HepG2 (cell line): ENCODE measurements around the gene NDUFB10. TPM values are rescaled to one million over a fixed set of nuclear protein-coding genes. Genes with fewer than 3 reads are reported as not detected.

Source experiments
- AGO1 ChIP-seq: fragments of 200-400 bp; formaldehyde crosslinking; IDR thresholded peaks from 2 replicates; pipeline ENCODE4 v1.6.1; 2017; ENCODE audit warnings: mild to moderate bottlenecking, low read depth, low read length, moderate library complexity; ENCODE audit not compliant: poor library complexity, severe bottlenecking
- BRCA1 ChIP-seq: sonication (generic); formaldehyde crosslinking; IDR thresholded peaks from 2 replicates; pipeline ENCODE4 v1.4.0; 2020; ENCODE audit warnings: missing genetic modification reagents
- FOXM1 ChIP-seq: sonication (generic); formaldehyde crosslinking; IDR thresholded peaks from 2 replicates; pipeline ENCODE4 v1.5.0; 2020; ENCODE audit warnings: missing genetic modification reagents
- FOXP1 ChIP-seq, 2 experiments: fragments of 450-650 bp in 1 of 2; IDR thresholded peaks; 2 replicates each; pipeline ENCODE4 v1.6.1; 2017 to 2018; ENCODE audit warnings: antibody characterized with exemption in 1 of 2
- HHEX ChIP-seq: IDR thresholded peaks from 2 replicates; pipeline ENCODE4 v1.6.1; 2016; ENCODE audit warnings: control low read depth
- IRF1 ChIP-seq: sonication (generic); formaldehyde crosslinking; IDR thresholded peaks from 2 replicates; pipeline ENCODE4 v1.4.0; 2020; ENCODE audit warnings: low read depth, mild to moderate bottlenecking, missing genetic modification reagents
- KLF15 ChIP-seq: sonication (generic); formaldehyde crosslinking; IDR thresholded peaks from 2 replicates; pipeline ENCODE4 v1.8.1; 2023; ENCODE audit warnings: borderline replicate concordance, mild to moderate bottlenecking, inconsistent platforms, missing genetic modification reagents, mixed read lengths
- MXI1 ChIP-seq: IDR thresholded peaks from 3 replicates; pipeline ENCODE4 v1.6.1; 2012; ENCODE audit warnings: low read depth, low read length, inconsistent platforms, borderline replicate concordance
- NBN ChIP-seq: fragments of 450-650 bp; conservative IDR thresholded peaks from 2 replicates; pipeline ENCODE4 v1.6.1; 2017
- NFYC ChIP-seq: IDR thresholded peaks from 2 replicates; pipeline ENCODE4 v1.6.1; 2016; ENCODE audit warnings: missing genetic modification reagents, missing compliant biosample characterization
- NR2C2 ChIP-seq: sonication (generic); formaldehyde crosslinking; IDR thresholded peaks from 2 replicates; pipeline ENCODE4 v1.4.0; 2020; ENCODE audit warnings: missing genetic modification reagents, mild to moderate bottlenecking, moderate library complexity, borderline replicate concordance
- POGK ChIP-seq: sonication (generic); formaldehyde crosslinking; conservative IDR thresholded peaks from 2 replicates; pipeline ENCODE4 v1.8.0; 2022; ENCODE audit warnings: mild to moderate bottlenecking, moderate library complexity, missing genetic modification reagents
- RXRB ChIP-seq: IDR thresholded peaks from 2 replicates; pipeline ENCODE4 v1.6.1; 2016; ENCODE audit warnings: borderline replicate concordance, missing genetic modification reagents, missing compliant biosample characterization
- SIX1 ChIP-seq: sonication (generic); formaldehyde crosslinking; IDR thresholded peaks from 2 replicates; pipeline ENCODE4 v1.4.0; 2020; ENCODE audit warnings: missing genetic modification reagents, borderline replicate concordance
- SMAD3 ChIP-seq: sonication (generic); formaldehyde crosslinking; IDR thresholded peaks from 2 replicates; pipeline ENCODE4 v1.4.0; 2020; ENCODE audit warnings: missing genetic modification reagents
- SRSF4 ChIP-seq: fragments of 200-400 bp; formaldehyde crosslinking; IDR thresholded peaks from one replicate; pipeline ENCODE4 v1.6.1; 2018; ENCODE audit warnings: mild to moderate bottlenecking, low read depth, low read length, moderate library complexity; ENCODE audit not compliant: poor library complexity, severe bottlenecking
- TCF7L2 ChIP-seq: IDR thresholded peaks from 2 replicates; pipeline ENCODE4 v1.6.1; 2011; ENCODE audit warnings: mild to moderate bottlenecking, low read depth, low read length, moderate library complexity
- U2AF2 ChIP-seq: fragments of 200-400 bp; formaldehyde crosslinking; IDR thresholded peaks from 2 replicates; pipeline ENCODE4 v1.6.1; 2017; ENCODE audit warnings: low read depth, mild to moderate bottlenecking, low read length
- ZBTB7B ChIP-seq: sonication (generic); formaldehyde crosslinking; IDR thresholded peaks from 2 replicates; pipeline ENCODE4 v1.4.0; 2020; ENCODE audit warnings: missing genetic modification reagents
- ZNF567 ChIP-seq: sonication (generic); formaldehyde crosslinking; IDR thresholded peaks from 2 replicates; pipeline ENCODE4 v1.8.1; 2023; ENCODE audit warnings: mild to moderate bottlenecking, missing genetic modification reagents, borderline replicate concordance
- ZNF615 ChIP-seq: sonication (generic); formaldehyde crosslinking; IDR thresholded peaks from 2 replicates; pipeline ENCODE4 v1.5.0; 2020; ENCODE audit warnings: mild to moderate bottlenecking, missing genetic modification reagents, borderline replicate concordance
- ZNF724P ChIP-seq: sonication (generic); formaldehyde crosslinking; IDR thresholded peaks from 2 replicates; pipeline ENCODE4 v1.8.0; 2022; ENCODE audit warnings: missing genetic modification reagents, borderline replicate concordance
- ZNF766 ChIP-seq: sonication (generic); formaldehyde crosslinking; IDR thresholded peaks from 2 replicates; pipeline ENCODE4 v1.5.0; 2020; ENCODE audit warnings: missing genetic modification reagents, borderline replicate concordance
- ZNF800 ChIP-seq: sonication (generic); formaldehyde crosslinking; IDR thresholded peaks from 2 replicates; pipeline ENCODE4 v1.4.0; 2020; ENCODE audit warnings: missing genetic modification reagents
- polyA plus RNA-seq, 8 experiments: library from polyadenylated mRNA; depleted of rRNA in 3 of 8; stranded (reverse) in 7 of 8; unstranded in 1 of 8; fragments of >200 nt; fragmentation: Illumina TruSeq in 4 of 8; extraction: Trizol in 4 of 8; gene quantifications; 2 replicates each; pipeline versions ENCODE4 v1.2.1 to v1.2.3, GENCODE V29; 2011 to 2016; ENCODE audit warnings: low read depth in 4 of 8, missing spikeins in 1 of 8, mixed read lengths in 1 of 8; ENCODE audit not compliant: insufficient read depth in 1 of 8
- total RNA-seq, 5 experiments: library from RNA; depleted of rRNA; stranded (reverse); fragments of >200 nt; fragmentation: Illumina TruSeq; extraction: Trizol; gene quantifications; 2 replicates each; pipeline ENCODE4 v1.2.3, GENCODE V29; 2016; ENCODE audit warnings: low read depth in 1 of 5
- TF ChIP-seq, protein P1 (sequence below): sonication (generic); formaldehyde crosslinking; IDR thresholded peaks from 2 replicates; pipeline ENCODE4 v1.9.0; 2021; ENCODE audit warnings: missing genetic modification reagents, borderline replicate concordance

The NDUFB10 gene
- total and polyA plus RNA-seq, 2 of the 13 experiments (the other 11 are each of a cell fraction or from before 2014, with no cell fraction given) = 68.6 to 157 TPM

DNA sequence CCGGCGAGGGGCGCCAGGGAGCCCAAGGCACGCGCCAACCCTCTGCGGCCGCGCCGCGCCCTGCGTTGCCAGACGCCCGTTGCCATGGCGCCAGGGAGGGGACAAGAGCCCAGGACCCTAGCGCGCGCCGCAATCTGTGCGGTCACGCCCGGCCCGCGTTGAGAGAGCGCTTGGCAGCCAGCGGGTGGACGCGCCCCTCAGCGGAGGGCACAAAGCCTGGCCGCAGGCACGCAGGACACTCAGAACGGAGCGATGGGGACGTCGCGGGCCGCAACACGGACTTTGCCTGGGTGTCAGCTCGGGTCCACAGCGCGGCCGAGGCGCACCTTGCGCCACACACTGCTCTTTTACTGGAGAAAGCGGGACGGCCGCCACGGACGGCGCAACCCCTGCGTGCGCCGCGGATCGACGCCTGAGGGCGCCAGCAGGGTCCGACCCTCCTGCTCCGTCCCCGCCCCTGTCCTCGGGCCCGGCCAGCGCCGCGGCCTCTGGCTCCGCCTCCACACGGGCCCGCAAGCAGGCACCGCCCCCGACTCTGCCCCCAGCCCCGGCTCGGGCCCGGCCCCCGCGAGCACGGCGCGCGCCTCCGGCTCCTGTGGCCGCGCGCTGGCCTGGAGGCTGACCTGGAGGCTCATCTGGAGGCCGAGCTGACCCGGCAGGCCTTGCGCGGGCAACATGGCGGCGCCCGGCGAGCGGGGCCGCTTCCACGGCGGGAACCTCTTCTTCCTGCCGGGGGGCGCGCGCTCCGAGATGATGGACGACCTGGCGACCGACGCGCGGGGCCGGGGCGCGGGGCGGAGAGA, 24.4 kb downstream of the NDUFB10 start, which contains the start of gene GFER (continued):
- TF ChIP-seq, protein P1, sequence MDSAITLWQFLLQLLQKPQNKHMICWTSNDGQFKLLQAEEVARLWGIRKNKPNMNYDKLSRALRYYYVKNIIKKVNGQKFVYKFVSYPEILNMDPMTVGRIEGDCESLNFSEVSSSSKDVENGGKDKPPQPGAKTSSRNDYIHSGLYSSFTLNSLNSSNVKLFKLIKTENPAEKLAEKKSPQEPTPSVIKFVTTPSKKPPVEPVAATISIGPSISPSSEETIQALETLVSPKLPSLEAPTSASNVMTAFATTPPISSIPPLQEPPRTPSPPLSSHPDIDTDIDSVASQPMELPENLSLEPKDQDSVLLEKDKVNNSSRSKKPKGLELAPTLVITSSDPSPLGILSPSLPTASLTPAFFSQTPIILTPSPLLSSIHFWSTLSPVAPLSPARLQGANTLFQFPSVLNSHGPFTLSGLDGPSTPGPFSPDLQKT (CRISPR knock-in tag) = no peak
- TF ChIP-seq FOXM1 (CRISPR knock-in tag) = no peak
- peak; percentile 75 for TF ChIP-seq POGK (CRISPR knock-in tag)
- no peak for TF ChIP-seq FOXP1 (IDR thresholded peaks at IDR 0.05)
- no peak for TF ChIP-seq FOXP1 (CRISPR knock-in tag; IDR thresholded peaks at IDR 0.05)
- TF ChIP-seq BRCA1 = peak; percentile 37; the same call in 1 of the 2 replicates
- TF ChIP-seq MXI1 = peak; percentile 89; the same call in 2 of the 3 replicates
- no peak; the same call in 1 of the 2 replicates for TF ChIP-seq ZBTB7B (CRISPR knock-in tag)
- no peak for TF ChIP-seq TCF7L2
- peak; percentile 23; the same call in 1 of the 2 replicates for TF ChIP-seq ZNF766 (CRISPR knock-in tag)
- TF ChIP-seq U2AF2 = 0 out of 2 replicates have a peak, but pooled peaks have one; percentile 76
- no peak for TF ChIP-seq SMAD3 (CRISPR knock-in tag)
- TF ChIP-seq RXRB (CRISPR knock-in tag) = peak; percentile 20; the same call in 1 of the 2 replicates
- no peak for TF ChIP-seq ZNF567
- TF ChIP-seq ZNF724P = no peak
- TF ChIP-seq AGO1 = peak; percentile 97
- TF ChIP-seq NBN = no peak
- no peak for TF ChIP-seq HHEX
- no peak for TF ChIP-seq SRSF4
- TF ChIP-seq ZNF615 (CRISPR knock-in tag) = no peak
- TF ChIP-seq ZNF800 = peak; percentile 98
- no peak for TF ChIP-seq IRF1 (CRISPR knock-in tag)
- TF ChIP-seq NFYC (CRISPR knock-in tag) = no peak
- TF ChIP-seq SIX1 (CRISPR knock-in tag) = no peak
- peak; percentile 94 for TF ChIP-seq NR2C2 (CRISPR knock-in tag)
- TF ChIP-seq KLF15 (CRISPR knock-in tag) = 0 out of 2 replicates have a peak, but pooled peaks have one; percentile 79
